Progenitor cell of endocrine pancreas (in vitro differentiated cells): ENCODE data around the gene KPNA5. TPM values are rescaled to one million over a fixed set of nuclear protein-coding genes. Genes with fewer than 3 reads are reported as not detected.
"Not testable (repeated sequence)": the region's sequence is repeated elsewhere in the genome, so short reads cannot be mapped to it uniquely, and the experiment has no call there.

ENCODE experiments used
- DNase-seq: peaks from one replicate; pipeline ENCODE4 v3.0.0; 2021; ENCODE audit warnings: low spot score; ENCODE audit not compliant: unreplicated experiment
- H3K27ac Mint-ChIP-seq: 2 replicates; pipeline ENCODE4 v1.8.0; 2021; ENCODE audit warnings: mild to moderate bottlenecking, moderate library complexity, mixed read lengths
- H3K27me3 Mint-ChIP-seq: 2 replicates; pipeline ENCODE4 v1.8.0; 2021; ENCODE audit warnings: mixed read lengths
- H3K36me3 Mint-ChIP-seq: 2 replicates; pipeline ENCODE4 v1.8.0; 2022; ENCODE audit warnings: mixed read lengths; ENCODE audit not compliant: insufficient read depth
- H3K4me1 Mint-ChIP-seq: 2 replicates; pipeline ENCODE4 v1.8.0; 2021; ENCODE audit warnings: low read depth, mixed read lengths
- H3K4me3 Mint-ChIP-seq: 2 replicates; pipeline ENCODE4 v1.8.0; 2021; ENCODE audit warnings: low read depth, mild to moderate bottlenecking, moderate library complexity, mixed read lengths
- H3K9me3 Mint-ChIP-seq: 2 replicates; pipeline ENCODE4 v1.8.0; 2021; ENCODE audit warnings: low read depth, mixed read lengths
- CTCF ChIP-seq: fragments of 200-600 bp; sonication (generic); IDR thresholded peaks from one replicate; pipeline ENCODE4 v1.5.0; 2021; ENCODE audit warnings: antibody characterized with exemption, mild to moderate bottlenecking; ENCODE audit not compliant: unreplicated experiment
- total RNA-seq: library from RNA; stranded (reverse); gene quantifications from 2 replicates; pipeline ENCODE4 v1.2.1, GENCODE V29; 2021

Gene KPNA5
- total RNA-seq, 1 donor from 2014 or later = 24.5 TPM

- no peak for TF ChIP-seq CTCF
- DNase-seq = no peak
- peaks cover 14% of the 10 kb centered on the region for H3K36me3 Mint-ChIP-seq
- H3K27me3 Mint-ChIP-seq = no peaks in the 10 kb centered on the region
- peaks cover 18% of the 10 kb centered on the region for H3K4me1 Mint-ChIP-seq
- H3K4me3 Mint-ChIP-seq = no peak overlapping the region
- H3K9me3 Mint-ChIP-seq = no peaks in the 10 kb centered on the region
- no peak overlapping the region for H3K27ac Mint-ChIP-seq
Measured at GRCh38 chr6:116685437-116685993, 4.5 kb downstream of the KPNA5 start.

GRCh38 chr6:116686475-116687101 lies 5.6 kb downstream of the KPNA5 start:
- not testable (repeated sequence) for H3K9me3 Mint-ChIP-seq, H3K4me3 Mint-ChIP-seq, H3K27me3 Mint-ChIP-seq, DNase-seq, H3K27ac Mint-ChIP-seq
- Mint-ChIP-seq H3K4me1 (peaks cover 18% of the 10 kb centered on the region), H3K36me3 (peaks cover 14% of the 10 kb centered on the region)

GRCh38 chr6:116691154-116691553 lies 10.1 kb downstream of the KPNA5 start:
- TF ChIP-seq CTCF = no peak
- Mint-ChIP-seq H3K4me3 (no peak overlapping the region), H3K4me1 (peaks cover 15% of the 10 kb centered on the region), H3K9me3 (peaks cover 3% of the 10 kb centered on the region), H3K27ac (no peak overlapping the region), H3K36me3 (peaks cover 16% of the 10 kb centered on the region), H3K27me3 (no peaks in the 10 kb centered on the region)
- no peak for DNase-seq

- not testable (repeated sequence) for H3K4me3 Mint-ChIP-seq, H3K9me3 Mint-ChIP-seq, H3K4me1 Mint-ChIP-seq, H3K27me3 Mint-ChIP-seq, H3K27ac Mint-ChIP-seq, DNase-seq
- peaks cover 16% of the 10 kb centered on the region for H3K36me3 Mint-ChIP-seq
Measured at GRCh38 chr6:116692873-116693272, 11.9 kb downstream of the KPNA5 start.

GRCh38 chr6:116693275-116693674 lies 12.3 kb downstream of the KPNA5 start:
- DNase-seq, H3K4me3 Mint-ChIP-seq, H3K27ac Mint-ChIP-seq, H3K27me3 Mint-ChIP-seq, H3K4me1 Mint-ChIP-seq, H3K9me3 Mint-ChIP-seq: not testable (repeated sequence)
- peaks cover 18% of the 10 kb centered on the region for H3K36me3 Mint-ChIP-seq

- no peak for DNase-seq
- no peak overlapping the region for H3K4me3 Mint-ChIP-seq
- peaks cover 3% of the 10 kb centered on the region for H3K9me3 Mint-ChIP-seq
- no peaks in the 10 kb centered on the region for H3K4me1 Mint-ChIP-seq
- H3K27me3 Mint-ChIP-seq = no peaks in the 10 kb centered on the region
- no peak overlapping the region for H3K27ac Mint-ChIP-seq
- H3K36me3 Mint-ChIP-seq = peaks cover 21% of the 10 kb centered on the region
- no peak for TF ChIP-seq CTCF
Measured at GRCh38 chr6:116695401-116695800, 14.4 kb downstream of the KPNA5 start.

- DNase-seq = no peak
- Mint-ChIP-seq H3K27ac (no peak overlapping the region), H3K9me3 (peaks cover 3% of the 10 kb centered on the region), H3K4me1 (no peaks in the 10 kb centered on the region), H3K27me3 (no peaks in the 10 kb centered on the region), H3K4me3 (no peak overlapping the region), H3K36me3 (peaks cover 22% of the 10 kb centered on the region)
- TF ChIP-seq CTCF = no peak
Measured at GRCh38 chr6:116697480-116697879, 16.5 kb downstream of the KPNA5 start.

- H3K9me3 Mint-ChIP-seq, H3K4me1 Mint-ChIP-seq, DNase-seq, H3K27ac Mint-ChIP-seq, H3K4me3 Mint-ChIP-seq, H3K27me3 Mint-ChIP-seq: not testable (repeated sequence)
- peaks cover 20% of the 10 kb centered on the region for H3K36me3 Mint-ChIP-seq
Measured at GRCh38 chr6:116703888-116704287, 22.9 kb downstream of the KPNA5 start.
